Measurements from ENCODE around the gene CFAP100. TPM values are rescaled to one million over a fixed set of nuclear protein-coding genes. Genes with fewer than 3 reads are reported as not detected.

Gene CFAP100
- total and polyA plus RNA-seq, 2 experiments from 2014 or later = not detected

DNA sequence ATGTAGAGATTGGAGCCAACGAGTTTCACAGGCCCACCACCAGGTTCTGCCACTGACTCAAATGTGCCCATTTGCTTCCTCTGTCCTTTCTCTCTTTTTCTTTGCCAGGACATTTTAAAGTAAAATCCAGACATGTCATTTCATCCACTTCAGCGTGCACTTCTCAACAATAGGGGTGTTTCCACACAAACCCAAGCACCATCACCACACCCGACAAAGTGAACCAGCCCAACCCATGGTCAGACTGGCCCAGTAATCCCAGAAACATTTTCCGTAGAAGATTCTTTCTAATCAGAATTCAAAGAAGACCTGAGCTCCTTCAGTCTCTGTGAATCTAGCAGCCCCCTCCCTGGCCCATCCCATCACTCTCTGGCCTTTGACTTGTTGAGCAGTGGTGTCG lies 13.4 kb downstream of the CFAP100 start:
- TF ChIP-seq, protein P1, sequence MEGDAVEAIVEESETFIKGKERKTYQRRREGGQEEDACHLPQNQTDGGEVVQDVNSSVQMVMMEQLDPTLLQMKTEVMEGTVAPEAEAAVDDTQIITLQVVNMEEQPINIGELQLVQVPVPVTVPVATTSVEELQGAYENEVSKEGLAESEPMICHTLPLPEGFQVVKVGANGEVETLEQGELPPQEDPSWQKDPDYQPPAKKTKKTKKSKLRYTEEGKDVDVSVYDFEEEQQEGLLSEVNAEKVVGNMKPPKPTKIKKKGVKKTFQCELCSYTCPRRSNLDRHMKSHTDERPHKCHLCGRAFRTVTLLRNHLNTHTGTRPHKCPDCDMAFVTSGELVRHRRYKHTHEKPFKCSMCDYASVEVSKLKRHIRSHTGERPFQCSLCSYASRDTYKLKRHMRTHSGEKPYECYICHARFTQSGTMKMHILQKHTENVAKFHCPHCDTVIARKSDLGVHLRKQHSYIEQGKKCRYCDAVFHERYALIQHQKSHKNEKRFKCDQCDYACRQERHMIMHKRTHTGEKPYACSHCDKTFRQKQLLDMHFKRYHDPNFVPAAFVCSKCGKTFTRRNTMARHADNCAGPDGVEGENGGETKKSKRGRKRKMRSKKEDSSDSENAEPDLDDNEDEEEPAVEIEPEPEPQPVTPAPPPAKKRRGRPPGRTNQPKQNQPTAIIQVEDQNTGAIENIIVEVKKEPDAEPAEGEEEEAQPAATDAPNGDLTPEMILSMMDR (IDR thresholded peaks at IDR 0.05; ENCODE audit: poor library complexity) = no peak
- no peak for TF ChIP-seq EZH2 (IDR thresholded peaks at IDR 0.05; ENCODE audit: borderline replicate concordance)
- TF ChIP-seq EZH2phosphoT487 (IDR thresholded peaks at IDR 0.05; ENCODE audit: low read depth, severe bottlenecking, unreplicated experiment) = no peak
- no peak overlapping the region for H3K27ac ChIP-seq
- H3K9me2 ChIP-seq (replicated peaks; ENCODE audit: insufficient read depth) = no peaks in the 10 kb centered on the region
- H2AFZ ChIP-seq = no peak overlapping the region
- H3K79me2 ChIP-seq = no peaks in the 10 kb centered on the region
- DNase-seq (ENCODE audit: low spot score) = no peak
- no peak overlapping the region for H3K4me2 ChIP-seq
- H3K4me3 ChIP-seq = no peak overlapping the region
- no peaks in the 10 kb centered on the region for H4K20me1 ChIP-seq (ENCODE audit: insufficient read depth, poor library complexity, severe bottlenecking)
- 96% methylated on average over 5 of the region's 5 CpGs for WGBS (ENCODE audit: low lambda C conversion rate, missing lambda C conversion rate)
- H3K36me3 ChIP-seq (replicated peaks; ENCODE audit: insufficient read depth, low read depth) = no peaks in the 10 kb centered on the region
- H3K4me1 ChIP-seq (ENCODE audit: insufficient read depth) = no peaks in the 10 kb centered on the region
- no peaks in the 10 kb centered on the region for H3K27me3 ChIP-seq
- no peaks in the 10 kb centered on the region for H3K9me3 ChIP-seq (ENCODE audit: low read depth)

DNA sequence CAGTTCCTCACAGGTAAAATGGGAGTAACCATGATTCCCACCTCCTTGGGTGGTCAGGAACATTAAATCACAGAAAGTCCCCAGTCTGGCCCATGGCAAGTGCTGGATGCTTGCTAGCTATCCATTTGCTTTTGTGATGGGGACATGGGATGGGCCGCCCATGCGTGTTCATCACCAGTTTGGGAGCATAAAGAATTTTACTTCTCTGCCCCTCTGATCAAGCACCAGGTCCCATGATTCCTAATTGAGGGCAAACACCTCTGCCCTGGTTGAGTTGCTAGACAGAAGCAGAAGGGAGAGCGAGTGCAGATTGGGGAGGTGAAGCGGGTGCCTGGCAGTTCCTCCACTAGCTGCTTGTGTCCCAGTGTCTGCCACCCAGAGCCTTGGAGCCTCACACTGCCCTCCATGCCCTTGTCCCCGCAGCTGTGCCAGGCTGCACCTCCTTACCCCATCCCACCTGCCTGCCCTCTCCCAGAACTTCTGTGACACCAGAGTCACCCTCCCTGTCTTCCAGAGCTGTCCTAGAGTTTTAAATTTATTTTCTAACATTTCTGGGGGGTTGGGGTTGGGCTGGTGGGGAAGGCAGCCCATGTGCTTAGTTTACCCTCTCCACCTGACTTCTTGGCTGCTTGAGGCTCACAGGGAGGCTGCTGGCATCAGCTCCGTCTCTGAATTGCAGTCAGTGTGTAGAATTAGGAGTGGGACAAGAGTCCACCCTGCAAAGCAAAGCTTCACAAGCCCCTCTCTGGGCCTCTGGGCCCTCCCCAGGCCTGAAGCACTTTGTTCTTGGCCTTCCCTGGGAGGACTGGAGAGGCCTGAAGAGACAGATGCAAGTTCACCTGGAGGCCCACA lies 18.4 kb downstream of the CFAP100 start:
- no peaks in the 10 kb centered on the region for H3K36me3 ChIP-seq (replicated peaks; ENCODE audit: insufficient read depth, low read depth)
- DNase-seq (ENCODE audit: low spot score) = no peak
- H3K9me2 ChIP-seq (replicated peaks; ENCODE audit: insufficient read depth) = no peaks in the 10 kb centered on the region
- 96% methylated on average over 6 of the region's 6 CpGs for WGBS (ENCODE audit: low lambda C conversion rate, missing lambda C conversion rate)
- H3K27me3 ChIP-seq = no peaks in the 10 kb centered on the region
- H2AFZ ChIP-seq = no peak overlapping the region
- H3K4me3 ChIP-seq = no peak overlapping the region
- H3K4me2 ChIP-seq = no peak overlapping the region
- H3K27ac ChIP-seq = no peak overlapping the region
- H4K20me1 ChIP-seq (ENCODE audit: insufficient read depth, poor library complexity, severe bottlenecking) = no peaks in the 10 kb centered on the region
- no peaks in the 10 kb centered on the region for H3K9me3 ChIP-seq (ENCODE audit: low read depth)
- TF ChIP-seq EZH2phosphoT487 (IDR thresholded peaks at IDR 0.05; ENCODE audit: low read depth, severe bottlenecking, unreplicated experiment) (no peak), EZH2 (IDR thresholded peaks at IDR 0.05; ENCODE audit: borderline replicate concordance) (no peak)
- TF ChIP-seq, protein P1 (IDR thresholded peaks at IDR 0.05; ENCODE audit: poor library complexity) = no peak
- no peaks in the 10 kb centered on the region for H3K79me2 ChIP-seq
- H3K4me1 ChIP-seq (ENCODE audit: insufficient read depth) = no peaks in the 10 kb centered on the region

DNA sequence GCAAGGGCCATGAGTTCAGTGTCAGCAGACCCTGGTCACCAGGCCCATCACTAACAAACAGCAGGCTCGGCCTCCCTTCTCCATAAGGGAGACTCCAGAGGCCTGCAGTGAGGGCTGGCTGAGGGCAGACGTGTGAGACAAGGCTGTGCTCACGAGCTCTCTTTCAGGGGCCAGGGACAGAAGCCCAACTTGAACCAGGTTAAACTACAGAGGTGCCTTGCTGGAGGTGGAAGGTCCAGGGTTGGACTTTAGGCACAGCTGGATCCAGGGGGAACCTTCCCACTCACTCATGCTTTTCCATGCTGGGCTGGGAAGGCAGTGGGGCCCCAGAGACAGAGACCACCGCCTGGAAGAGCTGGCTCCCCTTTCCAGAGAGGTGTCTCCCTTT lies 19.0 kb downstream of the CFAP100 start:
- Histone ChIP-seq H4K20me1 (ENCODE audit: insufficient read depth, poor library complexity, severe bottlenecking) (no peaks in the 10 kb centered on the region), H3K4me3 (no peak overlapping the region), H3K4me1 (ENCODE audit: insufficient read depth) (no peaks in the 10 kb centered on the region), H3K36me3 (replicated peaks; ENCODE audit: insufficient read depth, low read depth) (no peaks in the 10 kb centered on the region), H2AFZ (no peak overlapping the region), H3K27ac (no peak overlapping the region), H3K9me2 (replicated peaks; ENCODE audit: insufficient read depth) (no peaks in the 10 kb centered on the region), H3K4me2 (no peak overlapping the region), H3K9me3 (ENCODE audit: low read depth) (no peaks in the 10 kb centered on the region), H3K79me2 (no peaks in the 10 kb centered on the region), H3K27me3 (no peaks in the 10 kb centered on the region)
- TF ChIP-seq, protein P1 (IDR thresholded peaks at IDR 0.05; ENCODE audit: poor library complexity) = no peak
- TF ChIP-seq EZH2phosphoT487 (IDR thresholded peaks at IDR 0.05; ENCODE audit: low read depth, severe bottlenecking, unreplicated experiment) (no peak), EZH2 (IDR thresholded peaks at IDR 0.05; ENCODE audit: borderline replicate concordance) (no peak)
- 73% methylated on average over 4 of the region's 4 CpGs for WGBS (ENCODE audit: low lambda C conversion rate, missing lambda C conversion rate)
- DNase-seq (ENCODE audit: low spot score) = no peak

Measured in hepatocyte (in vitro differentiated cells).